IMR-90 (cell line): ENCODE results near the gene SH3BGRL3. TPM values are rescaled to one million over a fixed set of nuclear protein-coding genes. Genes with fewer than 3 reads are reported as not detected.

Source experiments
- ATAC-seq: fragments of 200-7000 bp; cut with Tn5 transposase; 2 replicates; pipeline ENCODE4 v1.9.1; 2020; ENCODE audit warnings: low read depth, mild to moderate bottlenecking, moderate library complexity
- BruUV-seq: library from RNA; stranded (reverse); fragments of 400-500 nt; replicated peaks from 2 replicates; lab custom pipeline; 2021; lab: Mats Ljungman, UMichigan
- CTCF ChIA-PET: fragments of 300-600 bp; formaldehyde crosslinking; extraction: SDS; loops from one replicate; lab custom pipeline; 2021; ENCODE audit warnings: antibody characterized with exemption; lab: Yijun Ruan, JAX
- POLR2A ChIA-PET: fragments of 300-600 bp; sonication (Branson Sonifier 250); formaldehyde crosslinking; loops from one replicate; lab custom pipeline; 2022; ENCODE audit warnings: antibody characterized with exemption; ENCODE audit not compliant: unreplicated experiment; lab: Charles Lee
- DNase-seq: peaks from one replicate; pipeline ENCODE4 v3.0.0; 2013
- H2AFZ ChIP-seq: replicated peaks from 2 replicates; pipeline ENCODE3; 2013; ENCODE audit warnings: low read length, mild to moderate bottlenecking; ENCODE audit not compliant: poor library complexity
- H2AK5ac ChIP-seq: 2 replicates; pipeline ENCODE4 v1.6.1; 2013; ENCODE audit warnings: low read depth, low read length, inconsistent platforms
- H2AK9ac ChIP-seq: replicated peaks from 2 replicates; pipeline ENCODE3; 2013; ENCODE audit warnings: mild to moderate bottlenecking, low read depth, low read length, moderate library complexity; ENCODE audit not compliant: poor library complexity
- H2BK120ac ChIP-seq: 2 replicates; pipeline ENCODE4 v1.6.1; 2013; ENCODE audit warnings: low read depth, low read length, inconsistent platforms
- H2BK15ac ChIP-seq: 3 replicates; pipeline ENCODE4 v1.6.1; 2013; ENCODE audit warnings: low read depth, low read length, inconsistent platforms
- H2BK20ac ChIP-seq: 2 replicates; pipeline ENCODE4 v1.6.1; 2013; ENCODE audit warnings: low read depth, mild to moderate bottlenecking, inconsistent platforms, low read length, moderate library complexity
- H2BK5ac ChIP-seq: 2 replicates; pipeline ENCODE4 v1.6.1; 2013; ENCODE audit warnings: mild to moderate bottlenecking, low read depth, low read length, inconsistent platforms; ENCODE audit not compliant: poor library complexity, severe bottlenecking
- H3K14ac ChIP-seq: replicated peaks from 2 replicates; pipeline ENCODE4 v1.6.1; 2013; ENCODE audit warnings: low read depth, low read length, inconsistent platforms
- H3K18ac ChIP-seq: 2 replicates; pipeline ENCODE4 v1.6.1; 2013; ENCODE audit warnings: low read depth, low read length, control low read depth
- H3K23ac ChIP-seq: 2 replicates; pipeline ENCODE4 v1.6.1; 2013; ENCODE audit warnings: low read depth, low read length, inconsistent platforms
- H3K27ac ChIP-seq: 2 replicates; pipeline ENCODE4 v1.5.1; 2013; ENCODE audit warnings: mild to moderate bottlenecking, control low read depth, low read length; ENCODE audit not compliant: insufficient read depth
- H3K27me3 ChIP-seq: 2 replicates; pipeline ENCODE4 v1.6.1; 2013; ENCODE audit warnings: low read length; ENCODE audit not compliant: control insufficient read depth, insufficient read depth
- H3K36me3 ChIP-seq: 2 replicates; pipeline ENCODE4 v1.6.1; 2013; ENCODE audit warnings: low read length, mixed read lengths; ENCODE audit not compliant: control insufficient read depth, insufficient read depth
- H3K4ac ChIP-seq: 2 replicates; pipeline ENCODE4 v1.6.1; 2013; ENCODE audit warnings: low read depth, low read length, inconsistent platforms
- H3K4me1 ChIP-seq: 2 replicates; pipeline ENCODE4 v1.6.1; 2013; ENCODE audit warnings: low read length, mixed read lengths; ENCODE audit not compliant: control insufficient read depth, insufficient read depth
- H3K4me2 ChIP-seq: 2 replicates; pipeline ENCODE4 v1.6.1; 2013; ENCODE audit warnings: low read depth, mild to moderate bottlenecking, control low read depth, low read length, moderate library complexity
- H3K4me3 ChIP-seq: 2 replicates; pipeline ENCODE4 v1.5.1; 2013; ENCODE audit warnings: low read depth, mild to moderate bottlenecking, control low read depth, low read length, moderate library complexity; ENCODE audit not compliant: insufficient read depth
- H3K56ac ChIP-seq: 2 replicates; pipeline ENCODE4 v1.6.1; 2013; ENCODE audit warnings: low read length, inconsistent platforms; ENCODE audit not compliant: insufficient read depth; ENCODE audit errors: extremely low read depth
- H3K79me1 ChIP-seq, 2 experiments: 2 replicates each; pipeline ENCODE4 v1.6.1; 2013; ENCODE audit warnings: low read length in 2 of 2, inconsistent platforms in 1 of 2, low read depth in 1 of 2
- H3K9ac ChIP-seq: 2 replicates; pipeline ENCODE4 v1.6.1; 2013; ENCODE audit warnings: low read depth, low read length, control low read depth
- H3K9me1 ChIP-seq: 2 replicates; pipeline ENCODE4 v1.6.1; 2013; ENCODE audit warnings: low read length, inconsistent platforms; ENCODE audit not compliant: insufficient read depth
- H3K9me3 ChIP-seq: 2 replicates; pipeline ENCODE4 v1.6.1; 2013; ENCODE audit warnings: low read length; ENCODE audit not compliant: control insufficient read depth, insufficient read depth
- H4K20me1 ChIP-seq: 2 replicates; pipeline ENCODE4 v1.6.1; 2013; ENCODE audit warnings: low read length, inconsistent platforms; ENCODE audit not compliant: insufficient read depth
- H4K5ac ChIP-seq: 2 replicates; pipeline ENCODE4 v1.6.1; 2013; ENCODE audit warnings: mild to moderate bottlenecking, low read depth, low read length, control low read depth
- H4K8ac ChIP-seq, 2 experiments: 2 replicates each; pipeline ENCODE4 v1.6.1; 2013; ENCODE audit warnings: low read depth in 2 of 2, low read length in 2 of 2, control low read depth in 1 of 2, inconsistent platforms in 1 of 2
- H4K91ac ChIP-seq: 2 replicates; pipeline ENCODE4 v1.6.1; 2013; ENCODE audit warnings: low read depth, low read length, inconsistent platforms; ENCODE audit not compliant: insufficient read depth
- BHLHE40 ChIP-seq: fragments of 150-350 bp; IDR thresholded peaks from 2 replicates; pipeline ENCODE4 v1.6.1; 2016; ENCODE audit warnings: mild to moderate bottlenecking, low read depth, low read length
- CEBPB ChIP-seq: IDR thresholded peaks from 2 replicates; pipeline ENCODE4 v1.6.1; 2012; ENCODE audit warnings: low read depth, low read length, improper control_type of control experiment
- CHD1 ChIP-seq: IDR thresholded peaks from 2 replicates; pipeline ENCODE4 v1.6.1; 2012; ENCODE audit warnings: low read depth, low read length, improper control_type of control experiment
- FOS ChIP-seq: fragments of 150-350 bp; IDR thresholded peaks from 2 replicates; pipeline ENCODE4 v1.6.1; 2016; ENCODE audit warnings: low read depth, low read length
- MAFK ChIP-seq: IDR thresholded peaks from 2 replicates; pipeline ENCODE4 v1.6.1; 2012; ENCODE audit warnings: low read depth, low read length, improper control_type of control experiment
- MAZ ChIP-seq: IDR thresholded peaks from 2 replicates; pipeline ENCODE4 v1.6.1; 2012; ENCODE audit warnings: low read depth, mild to moderate bottlenecking, low read length, improper control_type of control experiment, moderate library complexity, borderline replicate concordance
- MXI1 ChIP-seq: IDR thresholded peaks from 2 replicates; pipeline ENCODE4 v1.6.1; 2012; ENCODE audit warnings: low read depth, mild to moderate bottlenecking, low read length, moderate library complexity, borderline replicate concordance
- NFE2L2 ChIP-seq: fragments of 150-350 bp; IDR thresholded peaks from 2 replicates; pipeline ENCODE4 v1.6.1; 2016; ENCODE audit warnings: low read depth, mild to moderate bottlenecking, low read length
- POLR2A ChIP-seq: IDR thresholded peaks from 2 replicates; pipeline ENCODE4 v1.6.1; 2012; ENCODE audit warnings: mild to moderate bottlenecking, low read depth, low read length
- RAD21 ChIP-seq: IDR thresholded peaks from 2 replicates; pipeline ENCODE4 v1.6.1; 2012; ENCODE audit warnings: low read length, improper control_type of control experiment
- RCOR1 ChIP-seq: IDR thresholded peaks from 2 replicates; pipeline ENCODE4 v1.6.1; 2012; ENCODE audit warnings: mild to moderate bottlenecking, low read length, improper control_type of control experiment; ENCODE audit not compliant: insufficient replicate concordance
- RFX5 ChIP-seq: IDR thresholded peaks from 2 replicates; pipeline ENCODE4 v1.8.0; 2012; ENCODE audit warnings: low read depth, mild to moderate bottlenecking, low read length, moderate library complexity
- SMC3 ChIP-seq: fragments of 150-350 bp; IDR thresholded peaks from 2 replicates; pipeline ENCODE4 v1.6.1; 2016; ENCODE audit warnings: low read depth, mild to moderate bottlenecking, antibody characterized with exemption, low read length, moderate library complexity
- WGBS, 2 experiments: methylation state at CpG; one replicate each; pipeline versions ENCODE4 v1.1.5 to v1.1.7; 2013; ENCODE audit warnings: missing lambda C conversion rate in 2 of 2; ENCODE audit not compliant: insufficient read length in 1 of 2; ENCODE audit errors: extremely low coverage in 2 of 2; 5-methylcytosine and 5-hydroxymethylcytosine counted together
- dilution Hi-C: fragments of 300-500 bp; cut with HindIII; formaldehyde crosslinking; loops from one replicate; pipeline ENCODE4 v1.14.3; 2018; ENCODE audit warnings: low sequenced_read_pairs; ENCODE audit not compliant: unreplicated experiment
- in situ Hi-C: fragments of 300-500 bp; cut with MboI; formaldehyde crosslinking; loops from 3 replicates; pipeline ENCODE4 v1.14.3; 2019; ENCODE audit warnings: low sequenced_read_pairs, inconsistent platforms, mixed read lengths
- intact Hi-C: fragments of 100-400 bp; cut with micrococcal nuclease; formaldehyde crosslinking; loops from 2 replicates; pipeline ENCODE4 v1.10.0; 2022
- polyA plus RNA-seq, 3 experiments: library from polyadenylated mRNA; depleted of rRNA; stranded (reverse); fragments of >200 nt; gene quantifications; 2 replicates each; pipeline ENCODE4 v1.2.3, GENCODE V29; 2012; ENCODE audit warnings: low replicate concordance in 1 of 3
- total RNA-seq: library from RNA; depleted of rRNA; stranded (reverse); fragments of >200 nt; gene quantifications from 2 replicates; pipeline ENCODE4 v1.2.3, GENCODE V29; 2012
- TF ChIP-seq, protein P1 (sequence below): fragments of 150-350 bp; IDR thresholded peaks from 2 replicates; pipeline ENCODE4 v1.6.1; 2016; ENCODE audit warnings: low read depth, mild to moderate bottlenecking, low read length, moderate library complexity, borderline replicate concordance
- TF ChIP-seq, protein P2 (sequence below): conservative IDR thresholded peaks from 2 replicates; pipeline ENCODE4 v1.5.1; 2012; ENCODE audit warnings: mild to moderate bottlenecking, low read depth, low read length, improper control_type of control experiment
- TF ChIP-seq, protein P3 (sequence below): fragments of 150-350 bp; IDR thresholded peaks from 2 replicates; pipeline ENCODE4 v1.6.1; 2017; ENCODE audit warnings: mild to moderate bottlenecking, antibody characterized with exemption, low read length, low read depth

SH3BGRL3 gene
- total and polyA plus RNA-seq, 2 of the 4 experiments (the other 2 are of a cell fraction): 35.0 to 483 TPM

DNA sequence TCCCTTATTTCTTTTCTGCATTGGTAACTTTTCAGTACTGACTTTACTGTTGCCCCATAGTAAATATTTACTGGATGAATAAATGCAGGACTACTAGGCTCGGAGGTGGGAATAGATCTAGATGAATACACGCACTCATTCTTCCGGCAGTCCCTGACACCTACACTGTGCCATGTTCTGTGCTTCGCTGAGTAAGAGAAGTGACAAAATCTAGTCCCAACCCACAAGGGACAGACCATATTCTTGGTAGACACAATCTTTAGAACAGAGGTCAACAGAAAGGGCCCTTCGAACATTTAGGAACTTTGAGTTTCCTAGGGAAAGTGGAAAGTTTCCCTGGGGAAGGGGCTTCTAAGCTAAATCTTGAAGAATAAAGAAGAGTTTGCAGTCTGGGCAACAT, 34.6 kb downstream of the SH3BGRL3 start:
- no peak overlapping the region for H2BK15ac ChIP-seq
- H3K27me3 ChIP-seq: peaks cover 4% of the 10 kb centered on the region; the same call in 1 of the 2 replicates
- peaks cover 2% of the 10 kb centered on the region; the same call in 1 of the 2 replicates for H3K4me1 ChIP-seq
- H3K9me1 ChIP-seq: no peaks in the 10 kb centered on the region
- intact Hi-C loops: no loop called here
- ChIA-PET CTCF (interaction anchor here (0.8 to 1.4 kb wide), 2 partner anchors 39 to 145 kb away, joined by 5 read pairs; partner anchors contain the start of gene ZNF593), POLR2A (no interaction called here)
- TF ChIP-seq, protein P1, sequence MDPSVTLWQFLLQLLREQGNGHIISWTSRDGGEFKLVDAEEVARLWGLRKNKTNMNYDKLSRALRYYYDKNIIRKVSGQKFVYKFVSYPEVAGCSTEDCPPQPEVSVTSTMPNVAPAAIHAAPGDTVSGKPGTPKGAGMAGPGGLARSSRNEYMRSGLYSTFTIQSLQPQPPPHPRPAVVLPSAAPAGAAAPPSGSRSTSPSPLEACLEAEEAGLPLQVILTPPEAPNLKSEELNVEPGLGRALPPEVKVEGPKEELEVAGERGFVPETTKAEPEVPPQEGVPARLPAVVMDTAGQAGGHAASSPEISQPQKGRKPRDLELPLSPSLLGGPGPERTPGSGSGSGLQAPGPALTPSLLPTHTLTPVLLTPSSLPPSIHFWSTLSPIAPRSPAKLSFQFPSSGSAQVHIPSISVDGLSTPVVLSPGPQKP: no peak
- TF ChIP-seq NFE2L2 (no peak), RCOR1 (no peak), MAZ (no peak), POLR2A (no peak), SMC3 (no peak), RAD21 (no peak), MAFK (no peak), CHD1 (no peak), CEBPB (no peak), BHLHE40 (no peak), MXI1 (no peak), FOS (no peak), RFX5 (no peak)
- TF ChIP-seq, protein P2, sequence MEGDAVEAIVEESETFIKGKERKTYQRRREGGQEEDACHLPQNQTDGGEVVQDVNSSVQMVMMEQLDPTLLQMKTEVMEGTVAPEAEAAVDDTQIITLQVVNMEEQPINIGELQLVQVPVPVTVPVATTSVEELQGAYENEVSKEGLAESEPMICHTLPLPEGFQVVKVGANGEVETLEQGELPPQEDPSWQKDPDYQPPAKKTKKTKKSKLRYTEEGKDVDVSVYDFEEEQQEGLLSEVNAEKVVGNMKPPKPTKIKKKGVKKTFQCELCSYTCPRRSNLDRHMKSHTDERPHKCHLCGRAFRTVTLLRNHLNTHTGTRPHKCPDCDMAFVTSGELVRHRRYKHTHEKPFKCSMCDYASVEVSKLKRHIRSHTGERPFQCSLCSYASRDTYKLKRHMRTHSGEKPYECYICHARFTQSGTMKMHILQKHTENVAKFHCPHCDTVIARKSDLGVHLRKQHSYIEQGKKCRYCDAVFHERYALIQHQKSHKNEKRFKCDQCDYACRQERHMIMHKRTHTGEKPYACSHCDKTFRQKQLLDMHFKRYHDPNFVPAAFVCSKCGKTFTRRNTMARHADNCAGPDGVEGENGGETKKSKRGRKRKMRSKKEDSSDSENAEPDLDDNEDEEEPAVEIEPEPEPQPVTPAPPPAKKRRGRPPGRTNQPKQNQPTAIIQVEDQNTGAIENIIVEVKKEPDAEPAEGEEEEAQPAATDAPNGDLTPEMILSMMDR: no peak
- TF ChIP-seq, protein P3, sequence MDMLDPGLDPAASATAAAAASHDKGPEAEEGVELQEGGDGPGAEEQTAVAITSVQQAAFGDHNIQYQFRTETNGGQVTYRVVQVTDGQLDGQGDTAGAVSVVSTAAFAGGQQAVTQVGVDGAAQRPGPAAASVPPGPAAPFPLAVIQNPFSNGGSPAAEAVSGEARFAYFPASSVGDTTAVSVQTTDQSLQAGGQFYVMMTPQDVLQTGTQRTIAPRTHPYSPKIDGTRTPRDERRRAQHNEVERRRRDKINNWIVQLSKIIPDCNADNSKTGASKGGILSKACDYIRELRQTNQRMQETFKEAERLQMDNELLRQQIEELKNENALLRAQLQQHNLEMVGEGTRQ: no peak
- no peaks in the 10 kb centered on the region for H4K20me1 ChIP-seq
- WGBS, 2 experiments: 80% methylated on average over 1 of the region's 5 CpGs; no CpG with 5 or more reads in 1 of the 2 experiments
- H2AK5ac ChIP-seq: no peak overlapping the region
- no peak overlapping the region for H2AK9ac ChIP-seq
- no peak overlapping the region for H4K5ac ChIP-seq
- H2BK20ac ChIP-seq: no peak overlapping the region
- ATAC-seq (no peak), DNase-seq (no peak)
- BruUV-seq: no TSS peak
- H3K79me1 ChIP-seq: no peaks in the 10 kb centered on the region
- no peak overlapping the region for H3K56ac ChIP-seq
- H2AFZ ChIP-seq: no peak overlapping the region
- H3K4me2 ChIP-seq: no peak overlapping the region
- no peak overlapping the region for H4K8ac ChIP-seq
- H2BK120ac ChIP-seq: no peak overlapping the region
- H3K27ac ChIP-seq: no peak overlapping the region
- no peak overlapping the region for H3K4me3 ChIP-seq
- no peak overlapping the region for H2BK5ac ChIP-seq
- no peak overlapping the region for H3K18ac ChIP-seq
- in situ Hi-C loops: no loop called here
- no peak overlapping the region for H3K9ac ChIP-seq
- dilution Hi-C loops: no loop called here
- H4K91ac ChIP-seq: no peak overlapping the region
- H3K9me3 ChIP-seq: no peaks in the 10 kb centered on the region
- H3K23ac ChIP-seq: no peak overlapping the region
- H3K14ac ChIP-seq: no peak overlapping the region
- H3K36me3 ChIP-seq: no peaks in the 10 kb centered on the region
- no peak overlapping the region for H3K4ac ChIP-seq
